ENCODE data around the gene NEU1.

GRCh38 chr6:31829633-31830283 is 32.9 kb downstream of the NEU1 start:
- TF ChIP-seq POLR2A (IDR thresholded peaks at IDR 0.05) (peak in 1 of 2 donors; percentile 7), CTCF (IDR thresholded peaks at IDR 0.05) (peak in 3 of 6 experiments; percentile 39 to 89 (median 57))

All from thyroid gland (tissue), 4 donors.